Duodenal mucosa (tissue), 2 donors: Measurements from ENCODE around the gene PLPPR5.

Experiments
- H3K27ac ChIP-seq: one replicate; pipeline ENCODE4 v1.7.0; 2013; ENCODE audit warnings: low read depth, low read length
- H3K27me3 ChIP-seq, 2 donors: one replicate each; pipeline ENCODE4 v1.7.0; 2013; ENCODE audit warnings: low read length in 2 of 2, control low read depth in 1 of 2; ENCODE audit not compliant: insufficient read depth in 2 of 2, control insufficient read depth in 1 of 2
- H3K36me3 ChIP-seq, 2 donors: one replicate each; pipeline ENCODE4 v1.7.0; 2013; ENCODE audit warnings: low read length in 2 of 2, control low read depth in 1 of 2; ENCODE audit not compliant: insufficient read depth in 2 of 2, control insufficient read depth in 1 of 2
- H3K4me1 ChIP-seq, 2 donors: one replicate each; pipeline ENCODE4 v1.7.0; 2013; ENCODE audit warnings: low read length in 2 of 2, control low read depth in 1 of 2; ENCODE audit not compliant: insufficient read depth in 2 of 2, control insufficient read depth in 1 of 2
- H3K4me3 ChIP-seq, 2 donors: one replicate each; pipeline ENCODE4 v1.7.0; 2013; ENCODE audit warnings: low read length in 2 of 2, low read depth in 1 of 2
- H3K9ac ChIP-seq, 2 donors: one replicate each; pipeline ENCODE4 v1.7.0; 2013; ENCODE audit warnings: low read length in 2 of 2, low read depth in 1 of 2
- H3K9me3 ChIP-seq, 2 donors: one replicate each; pipeline ENCODE4 v1.7.0; 2013; ENCODE audit warnings: low read length in 2 of 2, control low read depth in 1 of 2; ENCODE audit not compliant: control insufficient read depth in 1 of 2

PLPPR5 gene

DNA sequence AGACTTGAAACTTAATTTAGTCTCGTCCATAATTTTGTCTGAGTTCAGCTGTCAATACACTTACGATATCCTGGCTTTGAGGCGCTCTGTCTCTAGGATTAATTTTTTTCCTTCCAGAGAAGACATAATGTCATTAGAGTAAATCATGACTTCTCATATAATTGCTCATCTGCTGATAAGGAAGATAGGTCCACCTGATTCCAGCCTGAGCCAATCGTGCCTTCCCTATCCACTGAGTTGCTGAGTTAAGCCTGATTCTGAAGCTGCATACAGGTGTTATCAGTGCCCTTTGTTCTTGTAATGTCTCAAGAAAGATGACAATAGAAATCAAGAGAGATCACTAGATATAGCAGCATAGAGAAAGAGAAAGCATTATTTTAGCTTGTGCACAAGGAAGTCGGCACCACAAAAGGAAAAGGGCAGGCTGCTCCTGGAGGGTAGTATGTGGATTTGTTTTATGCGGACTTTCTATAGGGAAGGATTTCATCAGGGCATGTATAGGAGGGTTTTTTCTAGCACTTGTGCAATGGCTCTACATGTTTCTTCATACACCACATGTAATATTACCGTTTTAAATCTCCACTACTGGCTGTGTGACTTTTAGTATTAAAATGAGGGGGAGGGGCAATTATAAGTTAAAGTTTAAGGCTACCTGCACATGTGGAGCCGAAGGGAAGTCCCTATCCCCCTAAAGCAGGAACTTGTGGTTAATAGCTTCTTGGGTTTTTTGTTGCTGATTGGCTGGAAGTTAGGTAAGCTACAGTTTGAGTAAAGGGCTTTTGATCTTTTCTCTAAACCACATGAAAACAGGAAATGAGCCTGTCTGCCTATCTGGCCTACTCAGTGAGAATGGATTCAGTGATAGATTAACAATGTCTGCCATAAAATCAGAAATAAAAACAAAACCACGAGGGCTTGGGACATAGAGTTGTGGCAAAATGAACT is 133.4 kb downstream of the PLPPR5 start:
- no peak overlapping the region for H3K27ac ChIP-seq
- no peaks in the 10 kb centered on the region for H3K9me3 ChIP-seq
- H3K9ac ChIP-seq = no peak overlapping the region
- no peak overlapping the region for H3K4me3 ChIP-seq
- no peaks in the 10 kb centered on the region for H3K36me3 ChIP-seq
- no peaks in the 10 kb centered on the region for H3K27me3 ChIP-seq
- H3K4me1 ChIP-seq = no peaks in the 10 kb centered on the region

DNA sequence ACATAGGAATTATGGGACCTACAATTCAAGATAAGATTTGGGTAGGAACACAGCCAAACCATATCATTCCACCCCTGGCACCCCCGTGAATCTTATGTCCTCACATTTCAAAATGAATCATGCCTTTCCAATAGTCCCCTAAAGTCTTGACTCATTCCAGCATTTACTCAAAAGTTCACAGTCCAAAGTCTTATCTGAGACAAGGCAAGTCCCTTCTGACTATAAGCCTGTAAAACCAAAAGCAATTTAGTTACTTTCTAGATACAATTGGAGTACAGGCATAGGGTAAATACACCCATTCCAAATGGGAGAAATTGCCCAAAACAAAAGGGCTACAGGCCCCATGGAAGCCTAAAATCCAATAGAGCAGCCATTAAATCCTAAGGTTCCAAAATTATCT is 138.9 kb downstream of the PLPPR5 start:
- H3K27ac ChIP-seq = no peak overlapping the region
- H3K9me3 ChIP-seq = no peaks in the 10 kb centered on the region
- H3K4me1 ChIP-seq = no peaks in the 10 kb centered on the region
- no peaks in the 10 kb centered on the region for H3K27me3 ChIP-seq
- no peak overlapping the region for H3K4me3 ChIP-seq
- H3K36me3 ChIP-seq = no peaks in the 10 kb centered on the region
- no peak overlapping the region for H3K9ac ChIP-seq

DNA sequence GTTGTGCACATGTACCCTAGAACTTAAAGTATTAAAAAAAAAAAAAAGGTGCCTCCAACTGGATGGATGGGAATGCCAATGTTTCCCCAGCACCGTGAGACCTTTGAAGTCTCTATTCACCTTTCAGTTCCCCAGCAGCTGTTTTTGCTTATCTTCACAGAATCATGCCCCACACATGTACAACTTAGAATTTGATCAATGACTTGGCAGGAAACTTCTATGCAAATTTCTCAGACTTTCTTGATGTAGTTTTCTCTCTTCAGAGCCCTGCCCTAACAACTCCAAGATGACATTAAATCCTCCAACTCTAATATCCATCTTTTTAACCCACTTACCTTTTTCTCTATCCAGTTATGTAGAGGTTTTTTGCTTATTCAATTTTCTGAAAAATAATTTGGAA is 144.3 kb downstream of the PLPPR5 start:
- no peaks in the 10 kb centered on the region for H3K4me1 ChIP-seq
- no peaks in the 10 kb centered on the region for H3K27me3 ChIP-seq
- H3K27ac ChIP-seq = no peak overlapping the region
- H3K9me3 ChIP-seq = no peaks in the 10 kb centered on the region
- no peak overlapping the region for H3K9ac ChIP-seq
- no peaks in the 10 kb centered on the region for H3K36me3 ChIP-seq
- H3K4me3 ChIP-seq = no peak overlapping the region

DNA sequence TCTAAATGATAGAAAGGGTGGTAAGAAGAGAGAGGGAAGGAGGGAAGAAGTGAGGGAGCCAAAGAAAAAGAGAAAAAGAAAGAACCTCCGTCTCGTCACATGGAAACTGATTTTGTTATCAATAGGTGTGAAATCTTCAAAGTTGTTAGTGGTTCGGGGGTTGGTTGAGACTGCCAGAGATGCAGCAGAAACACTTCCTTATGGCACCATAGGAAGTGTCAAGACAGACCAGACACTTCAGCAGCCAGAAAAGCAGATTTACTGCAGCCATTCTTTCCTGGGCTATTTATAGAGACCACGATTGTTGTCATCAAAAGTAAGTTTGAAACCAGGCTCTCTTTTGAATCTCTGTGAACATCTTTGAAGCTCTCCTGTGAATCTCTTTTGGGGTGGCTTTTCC is 150.5 kb downstream of the PLPPR5 start:
- H3K27ac ChIP-seq = no peak overlapping the region
- H3K36me3 ChIP-seq = no peaks in the 10 kb centered on the region
- H3K9ac ChIP-seq = no peak overlapping the region
- H3K27me3 ChIP-seq = no peaks in the 10 kb centered on the region
- no peak overlapping the region for H3K4me3 ChIP-seq
- no peaks in the 10 kb centered on the region for H3K9me3 ChIP-seq
- H3K4me1 ChIP-seq = no peaks in the 10 kb centered on the region

DNA sequence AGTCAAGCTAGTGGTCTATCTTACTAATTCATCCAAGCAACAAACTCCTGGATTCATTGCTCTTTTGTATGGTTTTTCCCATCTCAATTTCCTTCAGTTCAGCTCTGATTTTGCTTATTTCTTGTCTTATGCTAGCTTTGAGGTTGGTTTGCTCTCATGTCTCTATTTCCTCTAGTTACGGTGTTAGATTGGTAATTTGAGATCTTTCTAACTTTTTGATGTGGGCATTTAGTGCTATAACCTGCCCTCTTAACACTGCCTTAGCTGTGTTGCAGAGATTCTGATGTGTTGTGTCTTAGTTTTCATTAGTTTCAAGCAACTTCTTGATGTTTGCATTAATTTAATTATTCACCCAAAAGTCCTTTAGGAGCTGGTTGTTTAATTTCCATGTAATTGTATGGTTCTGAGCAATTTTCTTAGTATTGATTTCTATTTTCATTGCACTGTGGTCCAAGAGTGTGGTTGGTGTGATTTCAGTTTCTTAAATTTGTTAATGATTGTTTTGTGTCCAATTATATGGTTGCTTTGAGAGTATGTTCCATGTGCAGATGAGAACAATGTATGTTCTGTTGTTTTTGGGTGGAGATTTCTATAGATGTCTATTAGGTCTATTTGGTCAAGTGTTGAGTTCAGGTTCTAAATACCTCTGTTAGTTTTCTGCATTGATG is 154.6 kb downstream of the PLPPR5 start:
- Histone ChIP-seq H3K4me3 (no peak overlapping the region), H3K27ac (no peak overlapping the region), H3K9me3 (no peaks in the 10 kb centered on the region), H3K9ac (no peak overlapping the region), H3K36me3 (no peaks in the 10 kb centered on the region), H3K27me3 (no peaks in the 10 kb centered on the region), H3K4me1 (no peaks in the 10 kb centered on the region)

DNA sequence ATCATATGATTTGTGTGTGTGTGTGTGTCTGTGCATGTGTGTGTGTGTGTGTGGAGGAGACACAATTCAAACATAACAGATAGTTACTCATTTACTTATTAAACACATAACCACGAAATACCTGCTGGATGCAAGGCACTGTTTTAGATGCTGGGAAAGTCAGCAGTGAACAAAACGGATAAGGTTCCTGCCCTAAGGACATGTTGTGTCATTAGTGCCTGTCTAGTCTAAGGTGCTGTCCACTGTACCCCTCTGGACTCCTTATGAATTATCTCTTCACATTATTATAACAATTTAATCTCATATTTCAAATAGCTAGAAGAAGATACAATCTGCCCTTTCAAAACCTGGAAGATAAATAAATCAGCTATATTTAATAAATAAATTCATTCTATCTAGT is 162.4 kb downstream of the PLPPR5 start:
- Histone ChIP-seq H3K4me1 (no peaks in the 10 kb centered on the region), H3K9ac (no peak overlapping the region), H3K36me3 (no peaks in the 10 kb centered on the region), H3K9me3 (no peaks in the 10 kb centered on the region), H3K27ac (no peak overlapping the region), H3K4me3 (no peak overlapping the region), H3K27me3 (no peaks in the 10 kb centered on the region)
